HG03575 (cell line): ENCODE data around the gene PTCD1.
"Not testable (repeated sequence)": the region's sequence is repeated elsewhere in the genome, so short reads cannot be mapped to it uniquely, and the experiment has no call there.

Experiments
- ATAC-seq: cut with Tn5 transposase; IDR thresholded peaks from one replicate; pipeline ENCODE4 v1.9.1; 2021; ENCODE audit not compliant: unreplicated experiment, insufficient number of reproducible peaks, low FRiP score; ENCODE audit errors: extremely low read depth

PTCD1 gene

DNA sequence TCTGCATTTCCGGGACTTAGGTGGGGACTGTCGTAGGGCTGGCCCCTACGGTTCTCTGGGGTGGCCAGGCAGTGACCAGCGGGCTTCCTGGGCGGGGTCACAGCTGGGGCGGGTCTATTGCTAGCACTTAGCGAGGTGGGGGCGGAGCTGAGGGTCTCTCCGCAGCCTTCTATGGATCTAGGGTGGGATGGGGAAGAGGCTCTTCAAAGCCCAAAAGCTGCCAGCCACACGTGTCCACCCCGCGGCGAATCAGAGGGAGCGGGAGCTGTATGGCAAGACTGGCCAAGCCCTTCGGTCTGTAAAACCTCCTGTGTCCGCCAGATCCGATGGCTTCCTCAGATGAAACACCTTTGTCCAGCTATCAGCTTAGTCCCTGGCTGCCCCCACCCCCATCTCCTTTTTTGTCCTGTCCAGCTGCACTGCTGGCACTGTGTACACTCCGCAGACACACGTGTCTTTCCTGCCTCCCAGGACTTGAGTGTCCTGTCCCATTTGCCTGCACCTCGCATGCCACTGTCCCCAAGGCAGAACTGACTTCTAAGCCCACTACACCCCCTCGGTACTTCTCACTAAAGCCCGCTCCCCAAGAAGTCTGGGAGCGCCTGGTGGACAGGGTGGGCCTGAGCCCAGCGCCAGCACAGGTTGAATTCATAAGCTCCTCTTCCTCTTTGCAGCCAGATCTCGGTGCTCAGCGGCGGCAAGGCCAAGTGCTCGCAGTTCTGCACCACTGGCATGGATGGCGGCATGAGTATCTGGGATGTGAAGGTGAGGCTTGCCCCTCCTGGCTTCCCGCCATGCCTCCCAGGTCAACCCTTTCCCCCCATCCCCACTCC lies 45.0 kb downstream of the PTCD1 start:
- no peak for ATAC-seq

DNA sequence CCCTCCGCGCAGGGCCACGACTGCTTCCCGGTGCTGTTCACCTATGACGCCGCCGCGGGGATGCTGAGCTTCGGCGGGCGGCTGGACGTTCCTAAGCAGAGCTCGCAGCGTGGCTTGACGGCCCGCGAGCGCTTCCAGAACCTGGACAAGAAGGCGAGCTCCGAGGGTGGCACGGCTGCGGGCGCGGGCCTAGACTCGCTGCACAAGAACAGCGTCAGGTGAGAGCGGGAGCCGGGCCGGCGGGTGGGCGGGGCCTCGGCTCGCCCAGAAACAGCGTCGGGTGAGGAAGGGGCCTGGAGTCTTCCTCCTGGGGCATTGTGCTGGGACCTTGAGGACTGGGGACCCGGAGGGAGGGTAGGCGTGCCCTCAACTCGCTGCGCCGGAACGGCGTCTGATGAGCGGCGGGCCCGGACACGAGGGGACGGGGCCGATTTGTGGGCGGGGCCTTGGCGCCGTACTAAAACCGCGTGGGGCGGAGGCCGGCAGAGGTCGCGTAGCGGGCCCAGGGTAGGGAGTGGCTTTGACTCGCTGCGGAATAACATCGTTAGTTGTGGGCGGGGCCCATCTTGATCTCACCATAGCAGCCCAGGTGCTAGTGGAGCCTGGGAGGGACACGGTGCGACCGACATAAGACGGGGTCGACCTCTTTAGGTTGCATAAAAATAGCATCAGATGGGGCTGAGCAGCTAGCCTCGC lies 45.8 kb downstream of the PTCD1 start:
- ATAC-seq, result no peak

DNA sequence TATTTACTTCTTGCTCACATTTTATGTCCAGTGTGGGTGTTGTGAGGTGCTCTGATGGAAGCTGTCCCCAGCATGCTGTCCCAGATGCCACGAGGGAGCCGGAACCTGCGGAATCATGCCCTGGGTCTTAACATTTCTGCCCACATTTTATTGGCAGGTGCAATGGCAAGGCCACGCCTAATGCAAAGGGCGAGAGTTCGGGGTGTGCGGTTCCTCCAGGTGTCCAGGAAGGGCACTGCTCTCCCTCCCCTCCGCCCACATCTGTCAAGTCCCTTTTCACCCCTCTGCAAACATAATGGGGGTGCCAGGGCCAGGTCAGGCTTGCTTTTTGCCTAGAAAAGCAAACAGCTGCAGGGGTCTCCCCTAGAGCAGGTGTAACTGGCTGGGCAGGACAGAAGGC lies 46.6 kb downstream of the PTCD1 start:
- no peak for ATAC-seq

DNA sequence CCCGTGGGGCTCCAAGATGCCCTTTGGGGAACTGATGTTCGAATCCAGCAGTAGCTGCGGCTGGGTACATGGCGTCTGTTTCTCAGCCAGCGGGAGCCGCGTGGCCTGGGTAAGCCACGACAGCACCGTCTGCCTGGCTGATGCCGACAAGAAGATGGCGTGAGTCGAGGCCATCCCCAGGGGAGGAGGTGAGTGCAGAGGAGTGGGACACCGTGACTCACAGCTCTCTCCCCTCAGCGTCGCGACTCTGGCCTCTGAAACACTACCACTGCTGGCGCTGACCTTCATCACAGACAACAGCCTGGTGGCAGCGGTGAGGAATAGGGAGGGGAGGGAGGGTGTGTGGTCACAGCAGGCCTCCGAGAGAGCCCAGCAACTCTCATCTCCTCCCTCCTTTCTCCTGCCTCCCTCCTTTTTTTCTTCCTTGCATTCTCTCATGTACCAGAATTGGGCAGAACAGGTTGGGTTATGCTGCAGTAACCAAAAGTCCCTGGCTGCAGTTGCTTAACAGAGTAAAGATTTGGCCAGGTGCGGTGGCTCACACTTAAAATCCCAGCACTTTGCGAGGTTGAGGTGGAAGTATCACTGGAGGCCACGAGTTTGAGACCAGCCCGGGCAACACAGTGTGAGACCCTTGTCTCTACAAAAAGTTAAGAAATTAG lies 47.5 kb downstream of the PTCD1 start:
- no peak for ATAC-seq

DNA sequence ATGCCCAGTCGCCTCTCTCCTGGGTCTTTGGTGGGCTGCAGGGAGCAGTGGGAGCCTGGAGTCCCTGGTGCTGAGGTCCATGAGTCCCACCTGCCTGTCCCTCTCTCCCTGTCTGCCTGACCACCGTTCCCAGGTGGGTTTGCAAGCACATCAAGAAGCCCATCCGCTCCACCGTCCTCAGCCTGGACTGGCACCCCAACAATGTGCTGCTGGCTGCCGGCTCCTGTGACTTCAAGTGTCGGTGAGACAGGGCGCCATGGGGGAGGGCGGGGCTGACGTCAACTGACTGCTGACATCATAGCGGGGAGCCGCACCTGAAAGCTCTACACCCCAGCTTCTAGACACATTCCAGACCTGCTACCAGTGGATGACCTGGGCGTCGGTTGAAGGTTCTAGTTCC lies 48.8 kb downstream of the PTCD1 start:
- no peak for ATAC-seq

DNA sequence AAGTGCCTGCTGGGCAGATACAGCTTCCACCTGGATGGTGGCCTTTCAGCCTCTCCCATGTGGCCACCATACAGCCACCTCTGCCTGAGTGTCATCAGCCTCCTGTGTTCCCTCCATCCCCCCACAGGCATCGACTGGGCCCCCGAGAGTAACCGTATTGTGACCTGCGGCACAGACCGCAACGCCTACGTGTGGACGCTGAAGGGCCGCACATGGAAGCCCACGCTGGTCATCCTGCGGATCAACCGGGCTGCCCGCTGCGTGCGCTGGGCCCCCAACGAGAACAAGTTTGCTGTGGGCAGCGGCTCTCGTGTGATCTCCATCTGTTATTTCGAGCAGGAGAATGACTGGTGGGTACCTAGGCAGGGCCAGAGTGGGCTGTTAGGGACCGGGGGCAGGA lies 50.7 kb downstream of the PTCD1 start:
- no peak for ATAC-seq

DNA sequence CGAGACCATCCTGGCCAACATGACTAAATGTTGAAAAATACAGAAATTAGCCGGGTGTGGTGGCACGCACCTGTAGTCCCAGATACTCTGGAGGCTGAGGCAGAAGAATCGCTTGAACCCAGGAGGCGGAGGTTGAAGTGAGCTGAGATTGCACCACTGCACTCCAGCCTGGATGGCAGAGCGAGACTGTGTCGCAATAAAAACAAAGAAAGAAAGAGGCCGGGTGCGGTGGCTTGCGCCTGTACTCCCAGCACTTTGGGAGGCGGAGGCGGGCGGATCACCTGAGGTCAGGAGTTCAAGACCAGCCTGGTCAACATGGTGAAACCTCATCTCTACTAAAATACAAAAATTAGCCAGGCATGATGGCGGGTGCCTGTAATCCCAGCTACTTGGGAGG lies 51.4 kb downstream of the PTCD1 start:
- ATAC-seq, result not testable (repeated sequence)

DNA sequence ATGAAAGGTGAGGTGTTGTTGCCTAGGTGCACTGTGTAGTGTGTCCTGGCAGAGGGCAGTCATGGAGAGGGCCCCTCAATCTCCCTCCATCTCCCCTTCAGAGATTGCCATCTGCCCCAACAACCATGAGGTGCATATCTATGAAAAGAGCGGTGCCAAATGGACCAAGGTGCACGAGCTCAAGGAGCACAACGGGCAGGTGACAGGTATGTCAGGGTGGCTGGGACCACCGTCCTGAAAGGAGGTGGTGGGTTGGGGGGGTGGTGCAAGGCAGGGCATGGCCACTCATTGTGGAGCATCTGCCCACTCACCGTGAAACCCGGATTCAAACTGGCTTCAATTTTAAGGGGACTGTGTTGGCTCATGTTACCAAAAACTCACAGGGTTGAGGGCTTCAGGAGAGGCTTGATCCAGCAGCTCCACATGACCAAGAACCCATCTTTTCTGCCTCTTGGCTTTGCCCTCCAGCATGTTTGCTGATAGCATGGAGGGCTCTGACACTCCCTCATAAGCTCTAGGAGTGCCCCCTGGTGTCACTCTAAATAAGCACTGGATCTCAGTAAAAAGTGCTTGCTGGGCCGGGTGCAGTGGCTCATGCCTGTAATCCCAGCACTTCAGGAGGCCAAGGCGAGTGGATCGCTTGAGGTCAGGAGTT lies 51.9 kb downstream of the PTCD1 start:
- no peak for ATAC-seq

DNA sequence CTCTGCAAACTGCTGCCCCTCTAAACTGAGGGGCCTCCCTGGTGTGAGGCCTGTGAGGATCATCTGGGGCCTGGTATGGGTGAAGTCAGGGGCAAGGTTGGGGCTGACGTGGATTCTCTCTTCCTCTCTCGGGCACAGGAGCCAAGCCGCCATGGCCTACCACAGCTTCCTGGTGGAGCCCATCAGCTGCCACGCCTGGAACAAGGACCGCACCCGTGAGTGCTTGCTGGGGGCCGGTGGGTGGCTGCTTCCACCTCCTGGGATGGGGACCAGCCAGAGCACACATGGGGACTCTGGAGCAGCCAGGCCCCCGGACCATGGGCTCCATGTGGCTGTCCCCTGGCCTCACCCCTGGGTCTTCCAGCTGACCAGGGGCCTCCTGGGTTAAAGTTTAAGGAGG lies 53.0 kb downstream of the PTCD1 start:
- ATAC-seq, result no peak

DNA sequence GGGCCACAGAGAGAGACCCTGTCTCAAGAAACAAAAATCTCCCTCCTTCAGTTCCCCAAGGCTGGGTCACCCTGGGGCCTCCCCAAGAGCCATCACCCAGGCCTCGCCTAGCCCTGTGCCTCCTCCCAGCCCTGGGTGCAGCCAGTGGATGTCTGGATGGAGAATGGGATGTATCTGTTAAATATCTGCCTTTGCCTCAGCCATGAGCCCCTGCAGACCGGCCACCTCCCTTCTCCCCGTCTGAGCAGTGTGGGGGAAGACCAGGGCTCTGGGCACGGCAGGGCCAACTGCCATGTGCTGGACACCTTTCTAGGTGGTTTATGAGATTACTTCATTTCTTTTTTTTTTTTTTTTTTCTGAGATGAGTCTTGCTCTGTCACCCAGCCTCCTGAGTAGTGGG lies 54.1 kb downstream of the PTCD1 start:
- no peak for ATAC-seq

DNA sequence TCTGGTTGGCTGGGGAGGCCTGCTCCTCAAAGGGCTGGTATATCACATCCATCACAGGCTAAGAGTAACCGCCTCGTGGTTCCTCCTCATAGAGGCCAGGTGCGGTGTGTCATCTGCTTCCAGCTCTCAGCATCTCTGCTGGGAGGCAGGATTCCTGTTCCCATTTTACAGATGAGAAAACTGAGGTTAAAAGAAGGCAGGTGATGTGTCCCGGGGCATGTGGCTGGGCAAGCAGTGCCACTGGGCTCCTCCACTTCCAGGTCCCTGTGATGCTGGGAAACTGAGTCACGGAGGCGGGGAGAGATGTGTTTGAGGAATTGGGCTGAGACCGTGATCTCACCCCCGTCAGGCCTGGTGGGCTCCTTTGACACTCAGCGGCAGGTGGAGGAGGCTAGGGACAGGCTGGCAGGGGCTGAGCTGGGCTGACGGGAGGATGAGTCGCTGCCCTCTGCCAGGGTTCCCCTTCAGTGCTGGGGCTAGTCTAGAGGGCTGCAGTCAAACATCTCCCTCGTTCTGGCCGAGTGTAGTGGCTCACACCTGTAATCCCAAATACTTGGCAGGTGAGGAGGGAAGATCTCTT lies 54.7 kb downstream of the PTCD1 start:
- ATAC-seq, result no peak

DNA sequence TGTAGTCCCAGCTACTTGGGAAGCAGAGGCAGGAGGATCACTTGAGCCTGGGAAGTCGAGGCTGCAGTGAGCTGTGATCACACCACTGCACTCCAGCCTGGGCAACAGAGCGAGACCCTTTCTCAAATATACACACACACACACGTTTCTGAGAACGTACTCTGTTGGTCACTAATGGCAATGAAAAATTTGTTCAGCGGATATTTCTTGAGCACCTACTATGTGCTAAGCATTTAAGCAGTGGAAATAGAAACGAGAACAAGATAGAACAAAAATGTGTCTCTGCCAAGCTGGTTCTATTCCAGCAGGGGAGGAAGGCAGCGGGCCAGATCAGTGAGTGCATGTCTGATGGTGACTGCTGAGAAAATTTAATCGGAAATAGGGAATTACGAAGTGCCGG lies 55.4 kb downstream of the PTCD1 start:
- no peak for ATAC-seq

DNA sequence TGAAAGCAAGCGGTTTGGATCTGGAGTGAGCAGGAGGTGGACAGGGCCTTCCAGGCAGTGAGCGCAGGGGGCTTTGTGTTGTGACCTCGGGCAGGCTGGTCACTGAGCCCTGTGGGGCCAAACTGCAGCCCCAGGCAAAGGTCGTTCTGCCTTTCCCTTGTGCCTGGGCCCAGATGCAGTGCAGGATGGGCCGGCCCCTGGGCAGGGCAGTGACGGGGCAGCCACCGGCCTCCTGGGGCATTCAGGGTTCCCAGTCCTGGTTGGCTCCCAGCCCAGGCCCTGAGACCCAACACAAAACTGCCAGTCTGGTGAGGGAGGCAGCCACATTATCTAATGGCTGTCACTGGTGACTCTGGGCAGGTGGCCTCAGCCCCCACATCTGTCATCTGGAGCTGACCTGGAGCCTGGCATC lies 56.9 kb downstream of the PTCD1 start:
- no peak for ATAC-seq

DNA sequence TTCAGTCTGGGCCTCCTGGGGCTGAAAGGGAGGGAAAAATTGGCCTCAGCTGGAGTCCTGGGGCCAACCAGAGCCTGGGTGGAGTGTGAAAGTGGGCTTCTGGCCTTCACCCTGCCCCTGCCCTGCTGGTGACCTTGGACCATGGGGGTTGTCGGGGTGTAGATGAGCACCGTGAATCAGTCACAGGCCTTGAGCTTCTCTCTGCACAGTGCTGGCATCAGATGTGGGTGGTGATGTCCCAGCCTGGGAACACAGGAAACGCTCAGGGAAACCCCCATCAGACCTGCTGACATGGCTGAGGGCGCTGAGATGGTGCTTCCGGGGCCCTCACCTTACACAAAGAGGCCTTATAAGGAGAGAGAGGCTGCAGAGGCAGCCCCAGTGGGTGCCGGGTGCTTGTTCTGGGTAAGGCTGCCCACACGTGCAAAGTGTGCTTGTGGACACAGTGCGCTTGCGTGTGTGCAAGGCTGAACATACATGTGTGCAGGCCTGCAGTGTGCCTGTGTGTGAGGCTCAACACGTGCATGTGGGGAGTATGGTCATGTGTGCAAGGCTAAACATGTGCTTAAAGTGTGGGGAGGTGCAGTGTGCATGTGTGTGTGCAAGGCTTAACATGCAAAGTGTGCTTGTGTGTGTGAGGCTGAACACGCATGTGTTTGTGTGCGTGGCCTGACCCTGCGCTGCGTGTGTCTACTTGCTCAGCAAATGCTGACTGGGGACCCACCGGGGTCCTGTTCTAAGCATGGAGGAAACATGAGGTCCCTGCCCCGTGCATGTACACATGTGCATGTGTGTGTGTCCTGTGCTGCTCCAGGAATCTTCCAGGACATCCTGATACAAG lies 57.6 kb downstream of the PTCD1 start:
- ATAC-seq, result peak; percentile 39

DNA sequence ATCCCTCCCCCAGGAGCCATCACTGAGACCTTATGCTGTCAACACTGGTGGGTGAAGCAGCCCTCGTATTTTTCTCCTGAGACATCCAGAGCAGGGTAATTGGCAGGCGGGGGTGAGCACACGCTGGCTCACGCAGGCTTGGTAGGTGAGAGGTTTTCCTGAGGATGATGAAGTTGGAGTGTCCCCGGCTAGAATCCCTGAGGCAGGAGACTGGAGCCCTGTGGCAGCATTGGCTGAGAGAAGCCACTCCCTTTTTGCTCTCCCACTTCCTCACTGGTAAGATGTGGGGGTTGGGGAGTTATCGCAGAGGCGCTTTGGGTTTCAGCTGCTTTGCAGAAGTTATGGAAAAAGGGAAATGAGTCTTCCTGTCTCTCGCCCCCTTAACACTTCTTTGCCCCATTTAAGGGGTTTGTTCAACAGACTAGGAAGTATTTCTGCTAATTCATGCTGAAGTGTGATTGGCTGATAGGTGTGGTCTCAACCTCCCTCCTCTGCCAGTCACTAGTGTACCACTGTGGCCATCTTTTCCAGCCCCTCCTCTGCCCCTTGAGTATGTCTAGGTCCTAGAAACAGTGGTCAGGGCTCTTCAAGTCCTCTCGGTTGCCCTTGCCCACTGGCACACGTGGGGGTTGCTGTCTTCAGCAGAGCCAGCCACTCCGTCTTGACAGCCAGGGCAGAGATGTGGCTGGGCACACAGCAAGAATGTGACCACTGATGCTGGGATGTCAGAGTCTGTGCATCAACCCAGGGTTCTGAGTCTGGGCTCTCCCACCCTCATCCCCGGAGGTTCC lies 58.4 kb downstream of the PTCD1 start:
- ATAC-seq, result no peak

DNA sequence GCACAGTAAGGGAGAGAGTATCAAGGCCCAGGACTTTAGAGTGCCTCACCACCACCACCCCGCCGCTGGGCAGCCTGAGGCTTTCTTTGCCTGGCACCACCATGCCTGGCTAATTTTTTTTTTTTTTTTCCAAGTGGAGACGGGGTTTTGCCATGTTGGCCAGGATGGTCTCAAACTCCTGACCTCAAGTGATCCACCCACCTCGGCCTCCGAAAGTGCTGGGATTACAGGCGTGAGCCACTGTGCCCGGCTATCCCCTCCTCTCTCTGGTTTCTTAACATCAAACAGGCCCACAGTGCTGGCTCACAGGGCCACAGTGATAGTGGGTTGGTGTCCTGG lies 58.9 kb downstream of the PTCD1 start:
- ATAC-seq, result not testable (repeated sequence)

DNA sequence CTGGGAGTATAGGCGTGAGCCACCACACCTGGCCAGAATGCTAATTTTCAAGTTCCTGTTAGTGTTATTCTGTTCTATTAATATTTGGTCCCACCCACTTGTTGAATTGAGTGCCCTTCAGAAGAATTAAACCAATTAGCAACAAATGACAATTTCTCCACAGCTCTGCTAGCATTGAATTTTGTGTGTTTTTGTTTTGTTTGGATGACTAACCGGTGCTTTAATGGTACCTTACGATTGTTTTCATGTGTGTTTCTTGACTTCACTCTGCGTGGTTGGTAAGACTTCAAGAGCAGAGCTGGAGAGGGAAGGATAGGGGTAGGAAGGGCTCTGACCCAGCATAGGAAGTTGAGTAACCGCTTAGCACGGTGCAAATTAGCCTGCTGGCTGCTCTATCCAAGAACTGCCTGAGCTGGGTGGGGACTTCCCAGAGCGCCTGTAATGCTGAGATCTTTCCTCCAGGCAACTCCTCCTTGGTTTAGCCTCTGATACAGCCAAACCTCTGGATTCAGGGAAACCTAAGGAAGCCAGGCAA lies 59.5 kb downstream of the PTCD1 start:
- ATAC-seq, result no peak
